Activated CD8-positive, alpha-beta memory T cell treated with anti-CD3 and anti-CD28 coated beads for 1 hour (primary cell): ENCODE measurements around the gene FN1.
"Not testable (repeated sequence)": the region's sequence is repeated elsewhere in the genome, so short reads cannot be mapped to it uniquely, and the experiment has no call there.

Experiments used
- DNase-seq, 2 donors: peaks; one replicate each; pipeline ENCODE4 v3.0.0-alpha.2; 2020; ENCODE audit warnings: low read depth in 1 of 2; ENCODE audit errors: extremely low read depth in 1 of 2

The FN1 gene

DNA sequence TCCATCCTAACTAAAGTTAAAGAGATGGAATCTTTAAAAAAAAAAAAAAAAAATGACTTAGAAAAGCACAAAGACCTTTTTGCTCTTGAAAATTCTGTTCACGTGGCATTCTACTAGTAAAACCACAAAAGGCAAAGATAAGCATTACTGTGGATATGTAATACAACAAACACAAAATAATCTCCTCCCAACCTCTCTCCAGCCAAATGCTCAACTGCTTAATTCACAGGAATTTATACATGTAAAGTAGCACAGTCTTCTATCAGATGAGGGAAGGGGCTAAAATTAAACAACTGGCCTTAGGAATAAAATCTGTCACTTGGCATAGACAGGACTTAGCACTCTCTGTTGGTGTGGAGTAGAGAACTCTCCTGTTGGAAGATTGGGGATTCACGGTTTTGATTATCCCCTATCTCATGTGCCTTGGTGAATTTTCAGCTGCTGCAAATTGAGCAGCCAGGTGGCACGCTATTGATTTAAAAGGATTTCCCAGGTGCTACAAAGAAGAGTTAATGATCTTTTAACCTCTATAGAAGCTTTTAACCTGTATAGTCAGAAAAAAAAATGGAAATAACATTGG lies 66.6 kb downstream of the FN1 start:
- no peak for DNase-seq

DNA sequence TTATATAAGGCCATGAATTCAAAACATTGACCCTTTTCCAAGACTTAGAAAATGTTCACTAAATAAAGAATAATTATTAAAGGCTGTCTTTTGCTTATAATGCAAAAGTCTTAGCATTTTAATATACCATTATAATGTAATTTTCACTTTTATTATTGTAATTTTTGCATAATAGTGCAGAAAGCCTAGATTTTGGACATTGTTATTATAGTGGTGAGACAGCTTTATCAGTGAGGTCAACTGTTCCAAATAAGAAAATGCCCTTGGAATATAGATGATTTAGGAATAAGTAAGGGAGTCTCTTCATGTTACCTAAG lies 67.4 kb downstream of the FN1 start:
- no peak for DNase-seq

DNA sequence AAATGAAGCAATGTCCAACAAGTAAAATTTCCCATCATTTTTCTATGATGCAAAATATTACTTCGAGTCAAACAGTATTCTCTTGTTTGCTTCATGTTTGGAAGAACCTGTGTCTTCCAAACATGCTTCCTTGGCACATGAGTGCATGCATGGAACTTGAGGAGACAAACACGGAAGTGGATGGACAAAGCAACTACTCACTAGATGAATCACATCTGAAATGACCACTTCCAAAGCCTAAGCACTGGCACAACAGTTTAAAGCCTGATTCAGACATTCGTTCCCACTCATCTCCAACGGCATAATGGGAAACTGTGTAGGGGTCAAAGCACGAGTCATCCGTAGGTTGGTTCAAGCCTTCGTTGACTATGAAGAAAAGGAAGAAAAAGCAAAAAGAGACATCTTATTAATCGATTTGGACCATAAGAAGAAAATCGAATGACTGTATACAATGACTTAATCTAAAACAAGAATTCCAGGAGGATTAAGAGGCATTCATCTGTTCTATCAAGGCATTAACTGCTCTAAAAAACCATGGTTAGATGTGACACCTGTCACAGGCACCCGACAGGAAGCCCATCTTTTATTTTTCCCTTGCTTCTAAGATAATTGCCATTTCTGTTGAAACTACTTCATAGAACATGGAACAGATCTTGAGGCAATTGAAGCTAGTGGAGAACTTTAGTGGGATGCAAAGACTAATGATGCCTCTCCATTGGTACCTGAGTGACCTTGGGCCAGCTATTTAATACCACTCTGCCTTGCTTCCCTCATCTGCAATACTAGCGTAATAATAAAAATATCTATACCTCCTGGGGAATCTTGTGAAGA lies 68.0 kb downstream of the FN1 start:
- no peak for DNase-seq

DNA sequence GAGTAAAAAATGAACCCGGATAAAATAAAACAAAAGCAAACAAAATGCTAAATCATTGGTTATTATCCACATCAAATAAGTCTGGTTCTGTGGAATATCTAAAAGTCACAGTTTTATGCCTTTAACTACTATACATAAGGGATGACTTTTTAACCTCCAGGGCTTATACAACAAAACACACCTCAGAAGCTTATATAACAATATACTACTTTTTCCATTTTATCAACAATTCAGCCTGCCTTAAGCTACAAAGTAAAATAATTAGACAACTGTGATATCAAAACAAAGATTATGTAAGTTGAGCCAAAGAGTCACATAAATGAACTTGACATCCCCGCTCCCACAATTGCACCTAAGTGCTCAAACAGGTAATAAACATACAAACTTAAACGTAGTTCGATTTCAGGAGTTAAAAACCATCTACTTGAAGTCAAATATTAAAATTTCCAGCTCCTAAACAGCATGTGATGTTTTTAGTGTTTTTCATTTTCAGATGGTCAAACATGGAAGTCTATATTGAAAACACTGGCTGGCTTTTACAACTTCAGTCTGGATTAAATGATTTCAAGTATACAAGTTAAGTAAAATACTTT lies 69.3 kb downstream of the FN1 start:
- DNase-seq, result no peak

DNA sequence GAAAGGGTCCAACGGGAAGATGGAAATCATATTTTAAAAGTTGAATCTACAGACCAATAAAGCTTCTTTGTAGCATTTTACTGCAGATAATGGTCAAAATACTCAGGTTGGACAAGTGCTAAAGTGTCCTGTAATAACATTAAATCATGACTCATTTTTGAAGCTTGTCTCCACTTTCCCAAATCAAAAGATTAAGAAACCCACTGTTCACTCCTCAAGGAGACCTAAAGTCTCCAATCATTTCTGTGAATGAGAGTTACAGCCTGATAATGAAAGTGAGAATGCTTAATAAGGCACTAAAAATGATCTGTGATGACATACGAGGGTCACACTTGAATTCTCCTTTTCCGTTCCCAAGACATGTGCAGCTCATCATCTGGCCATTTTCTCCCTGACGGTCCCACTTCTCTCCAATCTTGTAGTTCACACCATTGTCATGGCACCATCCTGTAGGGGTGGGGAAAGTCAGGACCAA lies 70.6 kb downstream of the FN1 start:
- DNase-seq, result no peak

DNA sequence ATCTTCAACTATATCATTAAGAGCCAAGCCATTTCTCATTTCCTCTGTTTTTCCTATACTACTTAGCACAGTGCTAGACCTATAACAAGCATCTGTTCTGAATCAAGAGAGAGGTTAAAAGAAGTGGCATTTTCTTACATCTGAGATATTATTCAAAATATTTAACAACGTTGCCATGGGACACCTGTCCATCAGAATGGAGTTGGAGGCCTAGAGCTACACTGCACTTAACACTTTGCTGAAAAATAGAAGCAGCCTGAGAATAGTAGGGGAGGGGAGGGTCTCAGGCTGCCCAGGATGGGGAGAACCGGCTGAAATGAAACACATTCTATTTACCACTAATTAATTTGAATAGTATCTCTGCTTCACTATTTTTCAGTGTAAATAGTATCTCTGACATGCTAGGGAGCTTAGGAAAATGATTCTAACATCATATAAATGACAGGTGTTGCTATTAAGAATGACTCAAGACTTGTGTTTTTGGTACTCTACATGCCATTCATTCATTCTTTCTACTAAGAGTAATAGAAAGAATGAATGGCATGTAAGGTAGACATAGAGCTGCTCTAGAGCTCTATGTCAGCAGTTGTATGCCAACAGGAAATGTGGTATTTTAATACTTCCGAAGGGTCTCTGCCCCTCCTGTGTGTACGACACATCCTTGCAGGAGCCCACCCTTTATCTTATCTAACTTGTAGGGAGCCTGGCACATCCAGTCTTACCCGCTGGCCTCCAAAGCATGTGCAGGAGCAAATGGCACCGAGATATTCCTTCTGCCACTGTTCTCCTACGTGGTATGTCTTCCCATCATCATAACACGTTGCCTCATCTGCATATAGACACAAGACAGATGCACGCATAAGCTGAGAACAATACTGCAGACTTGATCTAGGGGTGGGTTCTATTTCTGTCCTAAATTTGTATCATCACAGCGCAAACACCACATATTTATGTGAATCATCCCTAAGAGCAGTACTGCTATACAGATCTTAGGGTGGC lies 71.4 kb downstream of the FN1 start:
- DNase-seq, result no peak

DNA sequence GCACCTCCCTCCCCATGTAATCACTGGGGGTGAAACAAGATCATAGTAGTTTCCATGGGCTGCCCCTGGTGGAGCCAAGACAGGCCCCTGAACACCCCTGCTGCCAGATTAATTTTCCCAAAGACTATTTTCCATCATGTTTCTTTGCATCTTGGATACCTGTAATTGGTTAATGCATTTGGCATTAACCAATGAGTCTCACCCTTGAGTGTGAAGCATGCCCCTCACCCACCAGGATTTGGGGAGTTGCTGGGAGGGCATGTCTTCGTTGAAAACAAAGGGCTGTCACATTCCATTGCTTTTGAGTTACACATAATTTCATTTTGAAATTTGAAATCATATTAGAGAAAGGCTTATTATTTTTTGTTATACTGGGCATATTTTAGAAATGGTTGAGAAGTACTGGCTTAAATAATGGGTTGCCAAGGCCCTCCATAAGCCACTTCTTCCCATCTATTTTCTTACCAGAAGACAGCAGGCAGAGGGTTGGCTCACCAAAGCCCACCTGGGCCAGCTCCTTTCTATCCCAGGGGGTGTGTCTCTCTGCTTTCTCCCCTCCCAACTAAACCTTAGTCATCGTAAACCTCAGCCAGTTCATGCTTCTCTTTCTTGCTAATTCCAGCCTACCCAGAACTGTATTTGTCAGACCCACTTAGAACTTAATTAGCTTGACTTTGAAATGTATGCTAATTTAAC lies 72.3 kb downstream of the FN1 start:
- no peak for DNase-seq

DNA sequence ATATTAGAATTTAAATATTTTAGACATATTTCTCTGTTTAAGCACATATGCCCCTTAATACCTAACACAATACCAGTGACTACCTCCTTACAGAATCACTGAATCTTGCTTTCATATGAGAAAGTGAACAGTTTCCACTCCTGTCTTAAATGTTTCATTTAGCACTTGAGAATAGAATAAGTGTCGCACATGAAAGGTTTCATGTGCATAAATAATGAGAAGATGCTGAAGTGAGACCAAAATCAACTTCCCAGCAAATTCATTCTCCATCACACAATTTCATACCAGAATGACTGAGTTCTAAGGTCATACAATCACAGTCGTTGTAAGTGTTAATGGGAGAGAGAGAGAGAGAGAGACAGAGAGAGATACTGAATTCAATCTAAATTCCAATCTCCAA lies 72.8 kb downstream of the FN1 start:
- no peak for DNase-seq

DNA sequence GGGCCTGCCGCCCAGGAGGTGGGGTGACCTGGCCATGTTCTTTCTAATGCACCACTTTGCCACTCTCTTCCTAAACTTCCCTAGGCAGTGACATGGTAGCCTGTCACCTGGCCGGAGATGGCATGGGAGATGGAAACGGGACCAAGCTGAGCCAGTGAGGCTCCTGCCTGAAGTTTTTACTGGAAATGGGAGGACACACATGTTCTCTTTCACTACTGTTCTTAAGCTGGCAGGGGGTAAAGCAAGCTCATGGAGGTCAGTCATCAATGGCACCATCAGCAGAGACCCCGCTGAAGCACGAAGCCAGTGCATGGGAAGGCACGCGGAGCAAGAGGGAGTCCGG lies 73.3 kb downstream of the FN1 start:
- DNase-seq, result no peak

DNA sequence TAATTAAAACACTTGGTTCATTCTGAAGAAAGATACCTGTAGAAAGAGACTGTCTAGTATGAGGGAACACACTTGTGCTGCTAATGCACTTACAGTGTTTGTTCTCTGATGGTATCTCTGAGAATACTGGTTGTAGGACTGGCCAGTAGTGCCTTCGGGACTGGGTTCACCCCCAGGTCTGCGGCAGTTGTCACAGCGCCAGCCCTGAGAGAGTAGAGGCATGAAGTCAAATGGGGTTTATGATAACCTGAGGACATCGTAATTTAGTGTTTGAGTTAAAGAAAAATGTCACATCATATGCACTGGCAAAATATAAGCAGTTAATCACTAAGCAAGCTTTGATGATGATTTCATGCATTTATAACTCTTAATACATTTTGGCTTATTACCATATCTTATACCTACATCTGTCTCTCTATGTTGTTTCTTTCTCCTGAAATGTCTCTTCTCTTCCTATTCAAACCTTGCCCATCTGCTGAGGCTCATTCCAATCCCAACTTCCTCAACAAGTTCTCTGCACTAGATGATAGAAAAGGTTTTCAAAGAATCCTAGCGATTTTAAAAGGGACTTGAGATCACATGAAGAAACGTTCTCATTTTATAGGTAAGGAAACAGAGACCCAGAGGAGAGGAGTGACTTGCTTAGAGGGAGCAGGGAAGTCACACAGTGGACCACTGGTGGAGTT lies 73.8 kb downstream of the FN1 start:
- DNase-seq, result no peak

DNA sequence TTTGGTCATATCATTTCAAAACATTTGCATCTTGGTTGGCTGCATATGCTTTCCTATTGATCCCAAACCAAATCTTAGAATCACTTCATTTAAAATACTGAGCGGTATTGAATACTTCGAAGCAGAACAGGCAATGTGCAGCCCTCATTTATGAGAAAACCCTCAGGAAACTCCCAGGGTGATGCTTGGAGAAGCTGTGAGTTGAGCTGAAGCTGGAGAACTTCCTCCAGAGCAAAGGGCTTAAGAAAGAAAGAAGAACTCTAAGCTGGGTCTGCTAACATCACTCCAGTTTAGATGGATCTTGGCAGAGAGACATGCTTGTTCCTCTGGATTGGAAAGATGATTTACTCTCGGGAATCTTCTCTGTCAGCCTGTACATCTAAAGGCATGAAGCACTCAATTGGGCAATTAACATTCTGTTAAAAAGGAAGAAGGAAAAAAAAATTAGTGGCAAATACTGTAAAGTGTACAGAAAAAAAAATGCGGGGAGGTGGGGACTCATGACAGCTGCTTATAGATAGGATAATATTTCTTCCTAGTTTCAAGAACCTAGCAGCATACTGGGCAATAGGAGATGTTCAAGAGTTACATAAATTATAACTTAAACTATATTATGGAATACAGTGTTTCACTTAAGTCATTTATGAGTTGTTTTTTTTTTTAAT lies 74.5 kb downstream of the FN1 start:
- no peak for DNase-seq

DNA sequence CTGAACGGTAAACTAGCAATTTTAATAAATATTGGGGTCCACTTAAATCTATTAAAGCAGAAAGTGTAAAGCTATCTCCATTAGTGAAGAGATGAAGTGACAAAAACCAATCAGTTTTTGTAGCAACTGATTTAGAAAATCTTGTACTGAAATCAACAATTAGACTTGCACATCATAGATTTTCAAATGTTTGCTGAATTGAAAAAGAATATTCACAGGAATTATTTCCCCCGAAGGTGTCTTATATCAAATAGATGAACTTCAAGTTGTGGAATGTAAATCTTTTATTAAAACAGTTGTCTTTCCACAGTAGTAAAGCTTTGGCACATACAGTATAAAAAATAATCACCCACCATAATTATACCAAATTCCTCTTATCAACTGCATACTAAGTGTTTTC lies 75.3 kb downstream of the FN1 start:
- DNase-seq, result no peak

DNA sequence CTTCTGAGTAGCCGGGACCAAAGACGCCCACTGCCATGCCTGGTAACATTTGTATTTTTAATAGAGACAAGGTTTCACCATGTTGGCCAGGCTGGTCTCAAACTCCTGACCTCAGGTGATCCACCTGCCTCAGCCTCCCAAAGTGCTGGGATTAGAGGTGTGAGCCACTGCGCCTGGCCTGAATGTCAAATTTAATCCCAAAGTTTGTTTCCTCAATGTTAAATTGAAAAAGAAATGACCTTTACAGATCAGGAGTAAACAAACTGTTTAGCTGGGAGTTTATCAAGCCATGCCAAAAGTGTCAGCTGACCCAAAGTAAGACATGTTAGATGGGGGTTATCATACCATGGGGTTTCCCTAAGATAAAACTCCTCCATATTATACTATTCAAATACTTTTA lies 75.8 kb downstream of the FN1 start:
- not testable (repeated sequence) for DNase-seq

DNA sequence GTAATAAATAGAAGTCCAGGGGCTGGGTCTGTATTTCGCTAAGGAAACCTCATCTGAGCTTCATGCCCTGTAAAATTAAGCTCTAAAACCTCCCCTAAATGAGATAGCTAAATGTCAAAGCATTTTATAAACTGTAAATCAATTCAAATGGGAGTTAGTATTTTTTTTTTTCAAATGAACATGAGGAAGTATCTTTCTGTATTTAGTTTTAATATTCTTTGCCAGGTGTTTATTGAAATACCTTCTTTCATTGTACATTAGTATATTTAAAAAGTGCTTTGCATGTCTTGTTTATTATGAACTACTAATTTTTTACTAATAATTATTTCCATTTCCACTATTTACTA lies 76.3 kb downstream of the FN1 start:
- no peak for DNase-seq

DNA sequence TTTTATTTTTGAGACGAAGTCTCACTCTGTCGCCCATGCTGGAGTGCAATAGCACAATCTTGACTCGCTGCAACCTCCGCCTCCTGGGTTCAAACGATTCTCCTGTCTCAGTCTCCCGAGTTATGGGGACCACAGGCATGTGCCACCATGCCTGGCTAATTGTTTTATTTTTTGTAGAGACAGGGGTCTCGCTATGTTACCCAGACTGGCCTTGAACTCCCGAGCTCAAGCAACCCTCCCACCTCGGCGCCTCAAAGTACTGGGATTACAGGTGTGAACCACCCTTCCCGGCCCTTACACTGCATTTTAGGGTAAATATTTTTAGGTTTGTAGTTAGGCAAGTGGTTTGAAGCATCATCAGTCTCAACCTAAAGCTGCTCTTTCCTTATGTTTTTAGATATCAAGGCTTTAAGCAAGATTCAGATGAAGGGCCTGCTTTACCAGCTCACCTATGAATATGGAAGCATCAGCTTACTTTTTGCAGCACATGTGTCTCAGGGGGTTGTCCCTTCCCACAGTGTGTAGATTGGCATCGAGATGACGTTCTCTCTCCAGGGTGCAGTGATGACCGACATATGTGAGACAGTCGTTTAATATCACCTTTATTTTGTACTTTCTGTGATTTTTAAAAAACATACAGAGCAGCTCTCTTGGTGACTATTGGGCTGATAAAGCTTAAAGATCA lies 76.8 kb downstream of the FN1 start:
- no peak for DNase-seq

DNA sequence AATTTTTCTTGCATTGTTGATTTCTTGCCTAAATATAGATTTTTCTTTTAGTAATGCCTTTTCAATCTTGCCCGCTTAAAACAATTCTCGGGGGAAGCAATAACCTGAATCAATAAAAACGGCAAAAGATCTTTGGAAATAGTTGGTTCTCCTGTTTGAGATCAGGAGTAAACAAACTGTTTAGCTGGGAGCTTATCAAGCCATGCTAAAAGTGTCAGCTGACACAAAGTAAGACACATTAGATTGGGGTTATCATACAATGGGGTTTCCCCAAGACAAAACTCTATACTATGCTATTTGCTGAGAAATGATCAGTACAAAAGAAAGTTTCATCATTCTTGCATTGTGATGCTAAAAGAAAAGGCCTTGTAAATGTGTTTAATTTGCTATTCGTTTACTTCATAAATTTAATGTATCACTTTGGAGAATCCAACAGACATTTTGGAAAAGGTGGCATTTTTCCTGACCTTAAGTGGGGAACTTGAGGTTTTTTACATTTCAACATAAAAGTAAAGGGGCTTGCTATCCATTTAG lies 77.5 kb downstream of the FN1 start:
- DNase-seq, result no peak

DNA sequence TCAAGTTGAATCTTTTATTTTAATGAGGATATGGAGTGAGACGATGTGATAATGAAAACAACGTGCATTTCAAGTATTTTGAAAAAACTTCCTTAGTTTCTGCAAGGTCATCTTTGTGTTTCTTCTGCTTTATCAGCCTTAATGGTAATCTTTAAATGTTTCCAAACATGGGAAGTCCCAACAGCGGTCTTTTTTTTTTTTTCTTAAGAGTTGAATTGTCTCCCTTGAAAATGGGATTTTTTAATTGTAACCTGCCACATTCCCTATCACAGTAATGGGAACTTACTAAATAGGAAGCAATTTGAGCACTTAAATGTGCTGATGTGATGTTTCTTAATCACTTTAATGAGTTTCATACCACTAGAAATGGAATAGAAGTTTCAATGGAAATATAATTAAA lies 78.2 kb downstream of the FN1 start:
- DNase-seq, result no peak

DNA sequence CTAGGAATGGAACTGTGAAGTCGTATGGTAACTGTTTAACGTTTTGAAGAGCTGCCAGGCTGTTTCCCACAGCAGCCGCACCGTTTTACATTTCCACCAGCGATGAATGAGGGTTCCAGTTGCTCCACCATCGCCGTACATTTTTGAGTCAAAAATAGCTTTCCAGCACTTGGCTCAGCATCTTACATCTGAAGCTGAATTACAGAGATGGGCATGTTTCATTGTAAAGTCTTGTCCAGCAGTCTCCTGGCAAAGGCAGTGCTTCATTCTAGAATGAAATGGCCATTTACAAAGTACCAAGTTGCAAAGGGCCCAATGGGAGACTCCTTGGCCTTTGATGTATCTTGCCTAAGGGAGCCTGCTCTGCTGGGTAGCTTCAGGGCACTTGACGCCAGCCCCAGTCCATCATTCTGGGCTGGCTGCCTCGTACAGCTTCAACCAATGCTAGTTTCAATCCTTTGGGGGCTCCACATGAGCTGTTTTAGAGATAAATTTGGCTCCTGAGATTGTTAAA lies 78.9 kb downstream of the FN1 start:
- DNase-seq, result no peak
